GM13977 (cell line): ENCODE results near the gene GRAMD1B.

ENCODE experiments used
- DNase-seq: peaks from one replicate; pipeline ENCODE4 v3.0.0; 2012; ENCODE audit warnings: low spot score
- in situ Hi-C: fragments of 300-500 bp; cut with MboI; formaldehyde crosslinking; loops from one replicate; pipeline ENCODE4 v1.12.0; 2022; ENCODE audit warnings: low sequenced_read_pairs, low pct_unique_long_range_greater_than_20kb, mixed read lengths, inconsistent platforms; ENCODE audit not compliant: unreplicated experiment
- TF ChIP-seq, protein P1 (sequence below): IDR thresholded peaks from 2 replicates; pipeline ENCODE4 v1.5.1; 2012; ENCODE audit warnings: mild to moderate bottlenecking, control low read depth; ENCODE audit not compliant: insufficient read depth; ENCODE audit errors: extremely low read depth, missing control alignments

Gene GRAMD1B

DNA sequence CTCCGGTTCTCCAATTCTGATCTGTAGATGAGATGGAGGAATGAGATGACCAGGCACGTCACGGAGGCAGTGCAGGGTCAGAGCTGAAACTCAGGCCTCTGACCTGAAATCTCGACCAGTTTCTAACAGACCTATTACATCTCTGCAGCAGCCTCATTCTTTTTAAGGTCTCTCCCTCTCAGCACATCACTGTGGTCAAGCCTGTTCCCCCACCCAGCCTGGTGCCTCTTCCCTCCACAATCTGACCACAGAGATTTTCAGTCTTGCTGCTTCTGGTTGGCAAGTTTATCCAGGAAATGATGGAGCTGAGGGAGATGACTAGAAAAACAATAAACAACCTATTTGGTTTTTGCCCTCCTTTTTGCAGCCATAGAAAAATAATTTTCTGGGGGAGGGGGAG lies 9.5 kb downstream of the GRAMD1B start:
- in situ Hi-C loops, result no loop called here

DNA sequence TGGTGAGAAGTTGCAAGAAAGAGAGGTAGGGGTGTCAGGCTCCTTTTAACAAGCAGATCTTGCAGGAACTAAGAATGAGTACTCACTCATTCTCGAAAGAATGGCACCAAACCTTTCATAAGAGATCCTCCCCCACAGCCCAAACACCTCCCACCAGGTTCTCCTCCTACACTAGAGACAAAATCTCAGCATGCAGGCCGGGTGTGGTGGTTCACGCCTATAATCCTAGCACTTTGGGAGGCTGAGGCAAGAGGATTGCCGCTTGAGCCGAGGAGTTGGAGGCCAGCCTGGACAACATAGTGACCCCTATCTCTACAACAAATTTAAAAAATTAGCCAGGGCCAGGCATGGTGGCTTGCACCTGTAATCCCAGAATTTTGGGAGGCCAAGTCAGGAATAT lies 11.1 kb downstream of the GRAMD1B start:
- TF ChIP-seq, protein P1, sequence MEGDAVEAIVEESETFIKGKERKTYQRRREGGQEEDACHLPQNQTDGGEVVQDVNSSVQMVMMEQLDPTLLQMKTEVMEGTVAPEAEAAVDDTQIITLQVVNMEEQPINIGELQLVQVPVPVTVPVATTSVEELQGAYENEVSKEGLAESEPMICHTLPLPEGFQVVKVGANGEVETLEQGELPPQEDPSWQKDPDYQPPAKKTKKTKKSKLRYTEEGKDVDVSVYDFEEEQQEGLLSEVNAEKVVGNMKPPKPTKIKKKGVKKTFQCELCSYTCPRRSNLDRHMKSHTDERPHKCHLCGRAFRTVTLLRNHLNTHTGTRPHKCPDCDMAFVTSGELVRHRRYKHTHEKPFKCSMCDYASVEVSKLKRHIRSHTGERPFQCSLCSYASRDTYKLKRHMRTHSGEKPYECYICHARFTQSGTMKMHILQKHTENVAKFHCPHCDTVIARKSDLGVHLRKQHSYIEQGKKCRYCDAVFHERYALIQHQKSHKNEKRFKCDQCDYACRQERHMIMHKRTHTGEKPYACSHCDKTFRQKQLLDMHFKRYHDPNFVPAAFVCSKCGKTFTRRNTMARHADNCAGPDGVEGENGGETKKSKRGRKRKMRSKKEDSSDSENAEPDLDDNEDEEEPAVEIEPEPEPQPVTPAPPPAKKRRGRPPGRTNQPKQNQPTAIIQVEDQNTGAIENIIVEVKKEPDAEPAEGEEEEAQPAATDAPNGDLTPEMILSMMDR, result no peak
- in situ Hi-C loops, result no loop called here
- DNase-seq, result no peak

More for the DNA sequence above, 9.5 kb downstream of the GRAMD1B start:
- TF ChIP-seq, protein P1, result no peak
- no peak for DNase-seq

DNA sequence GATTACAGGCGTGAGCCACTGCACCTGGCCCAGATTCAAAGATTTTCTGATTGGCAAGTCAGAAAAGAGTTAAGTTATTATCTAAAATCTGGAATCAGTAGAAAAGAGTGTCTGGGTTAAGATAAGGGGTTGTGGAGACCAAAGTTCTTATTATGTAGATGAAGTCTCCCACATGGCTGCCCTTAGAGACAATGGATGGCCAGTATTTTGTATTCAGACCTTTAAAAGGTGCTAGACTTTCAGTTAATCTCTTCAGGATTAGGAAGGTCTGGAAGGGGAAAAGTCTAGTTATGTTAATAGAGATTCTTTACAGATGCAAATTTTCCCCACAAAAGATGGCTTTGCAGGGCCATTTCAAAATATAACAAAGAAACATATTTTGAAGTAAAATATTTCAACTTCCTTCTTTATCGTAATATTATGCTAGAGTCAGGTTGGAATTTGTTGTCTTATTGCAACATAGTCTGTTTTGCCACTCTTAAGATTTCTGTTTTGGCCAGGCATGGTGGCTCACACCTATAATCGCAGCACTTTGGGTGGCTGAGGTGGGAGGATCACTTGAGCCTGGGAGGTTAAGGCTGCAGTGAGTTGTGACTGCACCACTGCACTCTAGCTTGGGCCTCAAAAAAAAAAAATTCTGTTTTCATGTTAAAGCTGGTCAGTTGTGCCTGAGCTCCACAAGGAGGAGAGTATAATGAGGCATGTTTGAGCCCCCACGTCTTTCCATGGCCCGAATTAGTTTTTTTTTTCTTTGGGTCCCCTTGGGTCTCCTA lies 14.0 kb downstream of the GRAMD1B start:
- TF ChIP-seq, protein P1, result no peak
- in situ Hi-C loops, result no loop called here
- DNase-seq, result no peak

DNA sequence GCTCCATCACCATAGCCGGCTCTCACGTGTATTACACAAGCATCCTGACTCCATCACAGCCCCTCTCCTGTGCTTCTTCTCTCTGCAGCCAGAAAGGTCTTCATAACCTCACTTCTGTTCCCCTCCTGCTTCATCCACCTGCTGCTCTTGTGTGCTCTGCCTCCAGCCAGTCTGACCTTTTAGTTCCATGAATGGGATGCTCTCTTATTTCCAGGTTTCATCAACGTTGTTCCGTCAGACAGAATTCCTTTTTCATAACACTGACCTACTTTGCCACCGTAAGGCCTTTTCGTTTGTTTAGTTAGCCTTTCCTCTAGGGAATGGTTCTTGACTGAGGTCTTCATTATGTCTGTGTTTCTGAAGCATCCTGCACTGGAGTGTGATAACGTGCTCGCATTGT lies 18.8 kb downstream of the GRAMD1B start:
- TF ChIP-seq, protein P1, result no peak
- DNase-seq, result no peak
- in situ Hi-C loops, result no loop called here

DNA sequence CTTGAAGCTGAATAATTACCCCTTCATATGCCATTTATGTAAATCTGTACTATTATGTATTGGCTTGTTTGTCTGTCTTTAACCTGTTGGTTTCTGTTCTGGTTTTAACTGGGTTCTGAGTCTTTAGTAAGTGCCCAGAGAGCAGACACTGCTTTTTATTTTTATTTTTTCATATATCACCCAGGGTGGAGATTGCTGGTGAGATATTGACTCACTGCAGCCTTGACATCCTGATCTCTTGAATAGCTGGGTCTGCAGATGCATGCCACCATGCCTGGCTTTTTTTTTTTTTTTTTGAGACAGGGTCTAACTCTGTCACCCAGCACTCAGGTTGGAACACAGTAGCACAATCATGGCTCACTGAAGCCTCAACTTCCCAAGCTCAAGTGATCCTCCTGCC lies 19.4 kb downstream of the GRAMD1B start:
- TF ChIP-seq, protein P1, result no peak
- DNase-seq, result no peak
- in situ Hi-C loops, result no loop called here

DNA sequence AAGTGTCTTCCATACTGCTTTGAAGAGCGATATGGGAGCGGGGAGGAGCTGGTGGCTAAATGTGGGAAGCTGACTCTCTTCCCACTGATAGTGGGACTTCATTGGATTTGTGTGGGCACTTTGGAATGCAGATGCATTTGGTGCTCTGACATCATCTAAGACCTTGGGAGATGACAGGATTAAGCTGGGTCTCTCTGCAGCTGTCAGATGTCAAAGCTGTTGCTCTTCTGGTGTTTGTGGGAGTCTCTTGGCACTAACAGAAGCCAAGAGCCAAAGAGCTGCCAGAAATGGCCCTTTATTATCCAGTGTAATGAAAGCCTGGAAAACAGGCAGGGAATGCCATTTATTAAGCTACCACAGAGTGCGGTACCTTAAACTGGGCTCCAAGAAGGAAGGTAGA lies 20.6 kb downstream of the GRAMD1B start:
- DNase-seq, result no peak
- TF ChIP-seq, protein P1, result no peak
- in situ Hi-C loops, result no loop called here
